OCI-LY7 (cell line): ENCODE results near the gene ERGIC1. TPM values are rescaled to one million over a fixed set of nuclear protein-coding genes. Genes with fewer than 3 reads are reported as not detected.

Experiments used
- BruUV-seq: library from RNA; stranded (reverse); fragments of 400-500 nt; replicated peaks from 2 replicates; lab custom pipeline; 2021; lab: Mats Ljungman, UMichigan
- CTCF ChIA-PET: fragments of 300-600 bp; sonication (Branson Sonifier 250); formaldehyde crosslinking; loops from one replicate; lab custom pipeline; 2022; ENCODE audit warnings: antibody characterized with exemption; ENCODE audit not compliant: unreplicated experiment; lab: Charles Lee
- POLR2A ChIA-PET: fragments of 300-600 bp; sonication (Branson Sonifier 250); formaldehyde crosslinking; loops from one replicate; lab custom pipeline; 2022; ENCODE audit warnings: antibody characterized with exemption; lab: Charles Lee
- DNase-seq: peaks from one replicate; pipeline ENCODE4 v3.0.0-alpha.2; 2015; ENCODE audit warnings: low spot score
- H2AFZ ChIP-seq: fragments of 200-600 bp; sonication (generic), shearing (Covaris generic); 2 replicates; pipeline ENCODE4 v1.6.1; 2014; ENCODE audit warnings: mild to moderate bottlenecking, antibody characterized with exemption, low read length, moderate library complexity
- H3K27ac ChIP-seq: fragments of 200-600 bp; sonication (generic); 2 replicates; pipeline ENCODE4 v1.5.1; 2014; ENCODE audit warnings: mixed run types, low read depth, mild to moderate bottlenecking, moderate library complexity, low read length, inconsistent platforms; ENCODE audit not compliant: poor library complexity, severe bottlenecking
- H3K36me3 ChIP-seq: fragments of 200-600 bp; sonication (generic); 2 replicates; pipeline ENCODE4 v1.6.1; 2014; ENCODE audit warnings: mild to moderate bottlenecking, antibody characterized with exemption, low read length, moderate library complexity, mixed read lengths; ENCODE audit not compliant: insufficient read depth
- H3K4me1 ChIP-seq: fragments of 200-600 bp; sonication (generic); 2 replicates; pipeline ENCODE4 v1.5.1; 2014; ENCODE audit warnings: mild to moderate bottlenecking, low read length; ENCODE audit not compliant: insufficient read depth, poor library complexity, severe bottlenecking
- H3K4me2 ChIP-seq: fragments of 200-600 bp; sonication (generic); 2 replicates; pipeline ENCODE4 v1.6.1; 2014; ENCODE audit warnings: mild to moderate bottlenecking, low read length
- H3K4me3 ChIP-seq: fragments of 200-600 bp; sonication (generic); 2 replicates; pipeline ENCODE4 v1.5.1; 2014; ENCODE audit warnings: mild to moderate bottlenecking, low read depth, low read length; ENCODE audit not compliant: poor library complexity, severe bottlenecking
- H3K79me2 ChIP-seq: fragments of 200-600 bp; sonication (generic); 2 replicates; pipeline ENCODE4 v1.6.1; 2016; ENCODE audit warnings: low read depth, mild to moderate bottlenecking, low read length, moderate library complexity, mixed read lengths; ENCODE audit not compliant: insufficient read depth
- H3K9me2 ChIP-seq: fragments of 200-600 bp; sonication (generic); 2 replicates; pipeline ENCODE4 v1.6.1; 2016; ENCODE audit warnings: mild to moderate bottlenecking, low read length, mixed read lengths; ENCODE audit not compliant: insufficient read depth
- H3K9me3 ChIP-seq: fragments of 200-600 bp; sonication (generic); 2 replicates; pipeline ENCODE4 v1.6.1; 2014; ENCODE audit warnings: mild to moderate bottlenecking, mixed run types, low read length, mixed read lengths
- H4K20me1 ChIP-seq: fragments of 200-600 bp; sonication (generic); 2 replicates; pipeline ENCODE4 v1.6.1; 2014; ENCODE audit warnings: mild to moderate bottlenecking, antibody characterized with exemption, low read length, moderate library complexity, mixed read lengths; ENCODE audit not compliant: insufficient read depth
- CTCF ChIP-seq: fragments of 200-600 bp; sonication (generic); conservative IDR thresholded peaks from 2 replicates; pipeline ENCODE4 v1.5.1; 2014; ENCODE audit warnings: mild to moderate bottlenecking, antibody characterized with exemption, low read length, moderate library complexity, mixed read lengths
- EZH2phosphoT487 ChIP-seq: fragments of 200-600 bp; sonication (generic); IDR thresholded peaks from 2 replicates; pipeline ENCODE4 v1.6.1; 2018; ENCODE audit warnings: low read depth, borderline replicate concordance, mild to moderate bottlenecking, mixed run types, antibody characterized with exemption, low read length, moderate library complexity, mixed read lengths
- intact Hi-C: fragments of 100-400 bp; cut with micrococcal nuclease; formaldehyde crosslinking; loops from one replicate; pipeline ENCODE4 v1.10.0; 2022; ENCODE audit not compliant: unreplicated experiment
- total RNA-seq, 2 experiments: library from RNA; depleted of rRNA in 1 of 2; stranded (reverse); fragments of >200 nt in 1 of 2; shearing (Covaris generic) in 1 of 2; gene quantifications; 2 replicates each; pipeline ENCODE4 v1.2.3, GENCODE V29; 2014 to 2022

The ERGIC1 gene
- total RNA-seq, 2 experiments from 2014 or later: 125 to 178 TPM

- no peaks in the 10 kb centered on the region for H3K4me1 ChIP-seq
- ChIA-PET POLR2A (interaction anchor here (1.1 kb wide), 1 partner anchor 135 kb away, joined by 4 read pairs; no protein-coding TSS in a partner anchor), CTCF (no interaction called here)
- no peak overlapping the region for H3K27ac ChIP-seq
- no peaks in the 10 kb centered on the region for H3K79me2 ChIP-seq
- H4K20me1 ChIP-seq: no peaks in the 10 kb centered on the region
- no peaks in the 10 kb centered on the region for H3K9me2 ChIP-seq
- intact Hi-C loops: no loop called here
- BruUV-seq: no TSS peak
- peaks cover 37% of the 10 kb centered on the region for H3K36me3 ChIP-seq
- H3K4me3 ChIP-seq: no peak overlapping the region
- no peak overlapping the region for H3K4me2 ChIP-seq
- H3K9me3 ChIP-seq: no peaks in the 10 kb centered on the region
- DNase-seq: no peak
- no peak for TF ChIP-seq EZH2phosphoT487
- H2AFZ ChIP-seq: no peak overlapping the region
Observed at GRCh38 chr5:172945151-172945550, 111.1 kb downstream of the ERGIC1 start.

- no peak overlapping the region for H3K27ac ChIP-seq
- no peaks in the 10 kb centered on the region for H3K9me3 ChIP-seq
- ChIA-PET CTCF (no interaction called here), POLR2A (no interaction called here)
- intact Hi-C loops: no loop called here
- no peaks in the 10 kb centered on the region for H3K79me2 ChIP-seq
- peaks cover 32% of the 10 kb centered on the region for H3K36me3 ChIP-seq
- H3K4me3 ChIP-seq: no peak overlapping the region
- no peak overlapping the region for H3K4me2 ChIP-seq
- no peak for DNase-seq
- H4K20me1 ChIP-seq: no peaks in the 10 kb centered on the region
- H3K9me2 ChIP-seq: no peaks in the 10 kb centered on the region
- no peak overlapping the region for H2AFZ ChIP-seq
- no peaks in the 10 kb centered on the region for H3K4me1 ChIP-seq
- no TSS peak for BruUV-seq
- TF ChIP-seq CTCF (no peak), EZH2phosphoT487 (no peak)
Observed at GRCh38 chr5:172946146-172946545, 112.1 kb downstream of the ERGIC1 start.

- H3K4me2 ChIP-seq: no peak overlapping the region
- H3K79me2 ChIP-seq: no peaks in the 10 kb centered on the region
- ChIA-PET POLR2A (no interaction called here), CTCF (no interaction called here)
- no TSS peak for BruUV-seq
- no peak overlapping the region for H3K4me3 ChIP-seq
- H3K4me1 ChIP-seq: no peaks in the 10 kb centered on the region
- H3K9me3 ChIP-seq: no peaks in the 10 kb centered on the region
- no peak overlapping the region for H2AFZ ChIP-seq
- H4K20me1 ChIP-seq: no peaks in the 10 kb centered on the region
- peaks cover 33% of the 10 kb centered on the region for H3K36me3 ChIP-seq
- intact Hi-C loops: no loop called here
- DNase-seq: no peak
- H3K9me2 ChIP-seq: no peaks in the 10 kb centered on the region
- H3K27ac ChIP-seq: no peak overlapping the region
- TF ChIP-seq EZH2phosphoT487 (no peak), CTCF (no peak)
Observed at GRCh38 chr5:172949426-172949825, 115.4 kb downstream of the ERGIC1 start.
